Measurements from ENCODE around the gene FOLR2. TPM values are rescaled to one million over a fixed set of nuclear protein-coding genes. Genes with fewer than 3 reads are reported as not detected.
"Not testable (repeated sequence)": the region's sequence is repeated elsewhere in the genome, so short reads cannot be mapped to it uniquely, and the experiment has no call there.

The FOLR2 gene
- total RNA-seq, 1 experiment from 2014 or later = not detected

- peaks cover 8% of the 10 kb centered on the region; the same call in 1 of the 2 replicates for H3K4me1 ChIP-seq
- no peak within 1 kb of the TSS for H3K27ac ChIP-seq
- H3K36me3 ChIP-seq = no peaks in the 10 kb centered on the region
- no peaks in the 10 kb centered on the region for H3K27me3 ChIP-seq
- H3K9me3 ChIP-seq (replicated peaks) = no peaks in the 10 kb centered on the region
- no peak within 1 kb of the TSS for H3K4me3 ChIP-seq
- peak; percentile 67 to 75 for DNase-seq
Measured at GRCh38 chr11:72191961-72192381, 24.6 kb upstream of the FOLR2 start, which contains the start of gene FOLR1. Gene FOLR1 (plus strand): TSS chr11:72192140. CDS start chr11:72192174, 34 bp downstream.

- DNase-seq = no peak
- H3K4me1 ChIP-seq = peaks cover 8% of the 10 kb centered on the region; the same call in 1 of the 2 replicates
- H3K27me3 ChIP-seq = no peaks in the 10 kb centered on the region
- H3K27ac ChIP-seq = no peak overlapping the region
- H3K4me3 ChIP-seq = no peak overlapping the region
- no peaks in the 10 kb centered on the region for H3K9me3 ChIP-seq (replicated peaks)
- H3K36me3 ChIP-seq = no peaks in the 10 kb centered on the region
Measured at GRCh38 chr11:72195518-72196270, 20.9 kb upstream of the FOLR2 start.

- not testable (repeated sequence) for H3K4me1 ChIP-seq; H3K27me3 ChIP-seq; H3K36me3 ChIP-seq; H3K27ac ChIP-seq; DNase-seq; H3K9me3 ChIP-seq (replicated peaks); H3K4me3 ChIP-seq
Measured at GRCh38 chr11:72201445-72201844, 15.1 kb upstream of the FOLR2 start.

- H3K27ac ChIP-seq = no peak overlapping the region
- no peaks in the 10 kb centered on the region for H3K4me1 ChIP-seq
Measured at GRCh38 chr11:72202571-72202970, 14.0 kb upstream of the FOLR2 start.

GRCh38 chr11:72203163-72203562, 13.4 kb upstream of the FOLR2 start:
- H3K4me3 ChIP-seq = no peak overlapping the region
- no peaks in the 10 kb centered on the region for H3K4me1 ChIP-seq
- no peaks in the 10 kb centered on the region for H3K9me3 ChIP-seq (replicated peaks)
- H3K36me3 ChIP-seq = no peaks in the 10 kb centered on the region
- DNase-seq = no peak
- H3K27ac ChIP-seq = no peak overlapping the region
- no peaks in the 10 kb centered on the region for H3K27me3 ChIP-seq

More at GRCh38 chr11:72202571-72202970, 14.0 kb upstream of the FOLR2 start:
- H3K27me3 ChIP-seq = no peaks in the 10 kb centered on the region
- DNase-seq = no peak
- no peaks in the 10 kb centered on the region for H3K9me3 ChIP-seq (replicated peaks)
- no peak overlapping the region for H3K4me3 ChIP-seq
- H3K36me3 ChIP-seq = no peaks in the 10 kb centered on the region

GRCh38 chr11:72204886-72205285, 11.7 kb upstream of the FOLR2 start:
- H3K4me3 ChIP-seq = no peak overlapping the region
- no peaks in the 10 kb centered on the region for H3K4me1 ChIP-seq
- peaks cover 1% of the 10 kb centered on the region; the same call in 1 of the 2 replicates for H3K9me3 ChIP-seq (replicated peaks)
- no peak for DNase-seq
- H3K27ac ChIP-seq = no peak overlapping the region
- no peaks in the 10 kb centered on the region for H3K27me3 ChIP-seq
- no peaks in the 10 kb centered on the region for H3K36me3 ChIP-seq

GRCh38 chr11:72206794-72207193, 9.8 kb upstream of the FOLR2 start:
- not testable (repeated sequence) for H3K9me3 ChIP-seq (replicated peaks); DNase-seq; H3K4me1 ChIP-seq; H3K4me3 ChIP-seq; H3K27ac ChIP-seq; H3K27me3 ChIP-seq; H3K36me3 ChIP-seq

GRCh38 chr11:72208281-72208680, 8.3 kb upstream of the FOLR2 start:
- no peak overlapping the region for H3K4me3 ChIP-seq
- H3K4me1 ChIP-seq = no peaks in the 10 kb centered on the region
- DNase-seq = no peak
- H3K27me3 ChIP-seq = no peaks in the 10 kb centered on the region
- no peak overlapping the region for H3K27ac ChIP-seq
- peaks cover 4% of the 10 kb centered on the region; the same call in 1 of the 2 replicates for H3K9me3 ChIP-seq (replicated peaks)
- no peaks in the 10 kb centered on the region for H3K36me3 ChIP-seq

- no peaks in the 10 kb centered on the region for H3K36me3 ChIP-seq
- no peaks in the 10 kb centered on the region for H3K4me1 ChIP-seq
- H3K27me3 ChIP-seq = no peaks in the 10 kb centered on the region
- DNase-seq = no peak
- H3K27ac ChIP-seq = no peak overlapping the region
- H3K4me3 ChIP-seq = no peak overlapping the region
- peaks cover 4% of the 10 kb centered on the region; the same call in 1 of the 2 replicates for H3K9me3 ChIP-seq (replicated peaks)
Measured at GRCh38 chr11:72209101-72209500, 7.5 kb upstream of the FOLR2 start.

- Histone ChIP-seq H3K36me3 (no peaks in the 10 kb centered on the region), H3K27me3 (no peaks in the 10 kb centered on the region), H3K27ac (no peak overlapping the region), H3K9me3 (replicated peaks) (no peaks in the 10 kb centered on the region), H3K4me3 (no peak overlapping the region), H3K4me1 (peaks cover 4% of the 10 kb centered on the region; the same call in 1 of the 2 replicates)
- DNase-seq = no peak
Measured at GRCh38 chr11:72217841-72218240, 1.2 kb downstream of the FOLR2 start.

- Histone ChIP-seq H3K27me3 (no peaks in the 10 kb centered on the region), H3K4me3 (no peak overlapping the region), H3K4me1 (peaks cover 4% of the 10 kb centered on the region; the same call in 1 of the 2 replicates), H3K9me3 (replicated peaks) (no peaks in the 10 kb centered on the region), H3K36me3 (no peaks in the 10 kb centered on the region), H3K27ac (no peak overlapping the region)
- DNase-seq = no peak
Measured at GRCh38 chr11:72218251-72218745, 1.7 kb downstream of the FOLR2 start.

- no peak for DNase-seq
- Histone ChIP-seq H3K27ac (no peak overlapping the region), H3K27me3 (no peaks in the 10 kb centered on the region), H3K4me1 (peaks cover 4% of the 10 kb centered on the region; the same call in 1 of the 2 replicates), H3K36me3 (no peaks in the 10 kb centered on the region), H3K4me3 (no peak overlapping the region), H3K9me3 (replicated peaks) (no peaks in the 10 kb centered on the region)
Measured at GRCh38 chr11:72220696-72221363, 4.2 kb downstream of the FOLR2 start.

GRCh38 chr11:72221386-72222075, 4.9 kb downstream of the FOLR2 start:
- Histone ChIP-seq H3K4me1 (peaks cover 10% of the 10 kb centered on the region), H3K27ac (no peak overlapping the region; the same call in 1 of the 2 replicates), H3K36me3 (0 out of 2 replicates have a peak, but pooled peaks cover 2% of the 10 kb centered on the region), H3K27me3 (no peaks in the 10 kb centered on the region), H3K4me3 (no peak overlapping the region), H3K9me3 (replicated peaks) (no peaks in the 10 kb centered on the region)
- no peak for DNase-seq

GRCh38 chr11:72222106-72222891, 5.7 kb downstream of the FOLR2 start:
- Histone ChIP-seq H3K27me3 (no peaks in the 10 kb centered on the region), H3K27ac (peak overlapping the region; percentile 95; the same call in 1 of the 2 replicates), H3K4me3 (peak overlapping the region; percentile 97), H3K9me3 (replicated peaks) (no peaks in the 10 kb centered on the region), H3K36me3 (0 out of 2 replicates have a peak, but pooled peaks cover 2% of the 10 kb centered on the region), H3K4me1 (peaks cover 18% of the 10 kb centered on the region)
- no peak for DNase-seq

All from SJCRH30 (cell line).